SU-DHL-6 (cell line): ENCODE measurements around the gene SIRT4.

Source experiments
- H2AFZ ChIP-seq: fragments of 200-600 bp; sonication (generic); 2 replicates; pipeline ENCODE4 v1.6.1; 2014; ENCODE audit warnings: low read depth, mild to moderate bottlenecking, moderate library complexity, mixed read lengths, antibody characterized with exemption, low read length; ENCODE audit not compliant: severe bottlenecking
- H3F3A ChIP-seq: fragments of 200-600 bp; shearing (Covaris generic); 2 replicates; pipeline ENCODE4 v1.6.0; 2016; ENCODE audit warnings: antibody characterized with exemption, mild to moderate bottlenecking; ENCODE audit not compliant: insufficient read depth
- H3K27ac ChIP-seq: fragments of 200-600 bp; sonication (generic); 2 replicates; pipeline ENCODE4 v1.5.1; 2016; ENCODE audit warnings: low read depth, mild to moderate bottlenecking, low read length, moderate library complexity, mixed read lengths
- H3K27me3 ChIP-seq: fragments of 200-600 bp; sonication (generic), shearing (Covaris generic); 2 replicates; pipeline ENCODE4 v1.6.0; 2014; ENCODE audit warnings: mild to moderate bottlenecking, low read length
- H3K36me3 ChIP-seq: fragments of 200-600 bp; sonication (generic); 2 replicates; pipeline ENCODE4 v1.6.1; 2014; ENCODE audit warnings: mild to moderate bottlenecking, low read length, mixed read lengths
- H3K4me2 ChIP-seq: fragments of 300-600, 200-600 bp; shearing (Covaris generic), sonication (generic); 2 replicates; pipeline ENCODE4 v1.6.0; 2014; ENCODE audit warnings: low read length, low read depth, mild to moderate bottlenecking; ENCODE audit not compliant: poor library complexity, severe bottlenecking
- H3K4me3 ChIP-seq: fragments of 200-600 bp; sonication (generic); 2 replicates; pipeline ENCODE4 v1.5.1; 2014; ENCODE audit warnings: antibody characterized with exemption, low read length, mild to moderate bottlenecking, mixed read lengths; ENCODE audit not compliant: insufficient read depth, poor library complexity, severe bottlenecking
- H3K79me2 ChIP-seq: fragments of 200-600 bp; sonication (generic); 2 replicates; pipeline ENCODE4 v1.6.1; 2014; ENCODE audit warnings: mild to moderate bottlenecking, low read length, moderate library complexity; ENCODE audit not compliant: insufficient read depth
- H3K9ac ChIP-seq: fragments of 200-600 bp; sonication (generic); 2 replicates; pipeline ENCODE4 v1.7.0; 2014; ENCODE audit warnings: mild to moderate bottlenecking, low read length
- H3K9me2 ChIP-seq: fragments of 200-600 bp; sonication (generic); replicated peaks from 2 replicates; pipeline ENCODE4 v1.6.1; 2014; ENCODE audit warnings: low read length; ENCODE audit not compliant: insufficient read depth
- H3K9me3 ChIP-seq: fragments of 200-600 bp; sonication (generic); 2 replicates; pipeline ENCODE4 v1.6.1; 2014; ENCODE audit warnings: low read length, mixed read lengths; ENCODE audit not compliant: insufficient read depth
- H4K20me1 ChIP-seq: fragments of 200-600 bp; sonication (generic); 2 replicates; pipeline ENCODE4 v1.6.1; 2014; ENCODE audit warnings: low read depth, mild to moderate bottlenecking, antibody characterized with exemption, low read length, moderate library complexity, mixed read lengths
- CTCF ChIP-seq: fragments of 200-600 bp; sonication (generic); IDR thresholded peaks from one replicate; pipeline ENCODE4 v1.5.1; 2017; ENCODE audit warnings: antibody characterized with exemption, mild to moderate bottlenecking, low read length, moderate library complexity; ENCODE audit not compliant: insufficient read depth, poor library complexity, severe bottlenecking
- EZH2phosphoT487 ChIP-seq: fragments of 200-600 bp; sonication (generic), shearing (Covaris generic); conservative IDR thresholded peaks from 2 replicates; pipeline ENCODE4 v1.6.1; 2018; ENCODE audit warnings: mild to moderate bottlenecking, antibody characterized with exemption, low read length, moderate library complexity, mixed read lengths

Gene SIRT4

GRCh38 chr12:120265473-120266179 lies 36.5 kb upstream of the SIRT4 start, which contains the start of gene PXN:
PXN (minus strand) TSS chr12:120265730; CDS start chr12:120265629, 101 bp downstream.
- Histone ChIP-seq H3K9me2 (no peaks in the 10 kb centered on the region), H3K27me3 (no peaks in the 10 kb centered on the region), H3K27ac (no peak within 1 kb of the TSS), H3K9me3 (no peaks in the 10 kb centered on the region), H3K4me3 (peak within 1 kb of the TSS; percentile 68), H3K4me2 (peak within 1 kb of the TSS; percentile 70), H3K9ac (peak within 1 kb of the TSS; percentile 75), H2AFZ (peak within 1 kb of the TSS; percentile 84), H3K79me2 (no peaks in the 10 kb centered on the region), H4K20me1 (no peaks in the 10 kb centered on the region), H3K36me3 (no peaks in the 10 kb centered on the region), H3F3A (no peaks in the 10 kb centered on the region)
- peak; percentile 78 for TF ChIP-seq CTCF
- no peak for TF ChIP-seq EZH2phosphoT487

GRCh38 chr12:120266180-120266870 lies 35.8 kb upstream of the SIRT4 start:
- Histone ChIP-seq H3K4me2 (no peak overlapping the region), H3K9ac (no peak overlapping the region), H4K20me1 (no peaks in the 10 kb centered on the region), H2AFZ (no peak overlapping the region), H3K36me3 (no peaks in the 10 kb centered on the region), H3K27ac (no peak overlapping the region), H3F3A (no peaks in the 10 kb centered on the region), H3K9me2 (no peaks in the 10 kb centered on the region), H3K27me3 (no peaks in the 10 kb centered on the region), H3K79me2 (no peaks in the 10 kb centered on the region), H3K9me3 (no peaks in the 10 kb centered on the region), H3K4me3 (no peak overlapping the region)
- TF ChIP-seq CTCF (no peak), EZH2phosphoT487 (no peak)

GRCh38 chr12:120267736-120268135 lies 34.4 kb upstream of the SIRT4 start:
- TF ChIP-seq CTCF: no peak
- no peak for TF ChIP-seq EZH2phosphoT487
- Histone ChIP-seq H3K4me2 (no peak overlapping the region), H3K9me3 (no peaks in the 10 kb centered on the region), H3K79me2 (no peaks in the 10 kb centered on the region), H3K9me2 (no peaks in the 10 kb centered on the region), H3K27me3 (no peaks in the 10 kb centered on the region), H3K4me3 (no peak overlapping the region), H3K9ac (no peak overlapping the region), H2AFZ (no peak overlapping the region), H3K36me3 (no peaks in the 10 kb centered on the region), H4K20me1 (no peaks in the 10 kb centered on the region), H3K27ac (no peak overlapping the region), H3F3A (no peaks in the 10 kb centered on the region)
